ENCODE results near the gene NINL. TPM values are rescaled to one million over a fixed set of nuclear protein-coding genes. Genes with fewer than 3 reads are reported as not detected.

The NINL gene
- total and polyA plus RNA-seq, 2 of the 8 experiments (the other 6 are each of a cell fraction or from before 2014, with no cell fraction given), result 15.3 to 30.0 TPM

DNA sequence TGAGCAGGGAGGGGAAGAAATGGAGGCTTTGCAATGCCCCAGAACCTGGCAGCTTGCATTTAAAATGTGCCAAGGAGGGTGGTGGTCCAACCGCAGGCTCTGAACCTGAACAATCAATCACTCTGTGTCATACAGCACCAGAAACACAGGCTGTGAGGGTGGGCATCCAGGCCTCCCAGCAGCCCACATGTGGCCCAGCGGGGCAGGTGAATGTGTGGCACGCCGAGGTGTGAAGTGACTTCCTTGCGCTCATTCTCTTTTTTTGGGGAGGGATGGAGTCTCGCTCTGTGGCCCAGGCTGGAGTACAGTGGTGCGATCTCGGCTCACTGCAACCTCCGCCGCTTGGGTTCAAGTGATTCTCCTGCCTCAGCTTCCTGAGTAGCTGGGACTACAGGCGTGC, 97.4 kb downstream of the NINL start:
- no peaks in the 10 kb centered on the region for H3K27me3 ChIP-seq (replicated peaks in 1 of 4; ENCODE audit: control insufficient read depth in 3 of 4, extremely low read depth in 1 of 4, insufficient read depth in 3 of 4, low read length in 3 of 4)
- H3K4me2 ChIP-seq (ENCODE audit: insufficient read depth in 1 of 2, low read depth in 2 of 2, low read length in 2 of 2), result no peak overlapping the region
- no peak overlapping the region for H2BK5ac ChIP-seq (ENCODE audit: low read depth, low read length)
- no peak overlapping the region for H4K5ac ChIP-seq (ENCODE audit: insufficient read length, low read depth, low read length)
- H3K9ac ChIP-seq (replicated peaks in 1 of 4; ENCODE audit: extremely low read depth in 1 of 4, low read depth in 3 of 4, low read length in 3 of 4), result no peak overlapping the region
- WGBS, 2 experiments (ENCODE audit: extremely low coverage in 1 of 2, insufficient coverage in 1 of 2, insufficient read length in 1 of 2, insufficient replicate concordance in 2 of 2, low coverage in 1 of 2, low lambda C conversion rate in 2 of 2, missing lambda C conversion rate in 1 of 2), result 91% methylated on average over 11 of the region's 11 CpGs; no CpG with 5 or more reads in 1 of the 2 experiments
- no peak for DNase-seq (ENCODE audit: low read depth in 1 of 2, low spot score in 2 of 2)
- no peak overlapping the region for H3K14ac ChIP-seq (ENCODE audit: insufficient read length)
- no peaks in the 10 kb centered on the region for H3K79me2 ChIP-seq (ENCODE audit: control insufficient read depth in 1 of 2, insufficient read depth in 2 of 2, low read length in 2 of 2)
- H3K79me1 ChIP-seq (ENCODE audit: low read depth, low read length), result no peaks in the 10 kb centered on the region
- H3K9me3 ChIP-seq (ENCODE audit: insufficient read depth in 2 of 2, low read depth in 1 of 2, low read length in 1 of 2), result no peaks in the 10 kb centered on the region
- no peak overlapping the region for H4K8ac ChIP-seq (ENCODE audit: extremely low read depth, insufficient read depth, low read length)
- H2BK15ac ChIP-seq (ENCODE audit: low read length), result no peak overlapping the region
- H2AK5ac ChIP-seq (ENCODE audit: low read depth, low read length), result no peak overlapping the region
- no peak overlapping the region for H3K23ac ChIP-seq (ENCODE audit: insufficient read length)
- H2BK12ac ChIP-seq (ENCODE audit: low read depth, low read length), result no peak overlapping the region
- H3K56ac ChIP-seq (replicated peaks; ENCODE audit: insufficient read length, low read depth, low read length), result no peak overlapping the region
- no peak for FAIRE-seq
- no peak overlapping the region for H2BK20ac ChIP-seq (ENCODE audit: low read length)
- CTCF ChIA-PET (ENCODE audit: partially characterized antibody), result interaction anchor here (1.1 to 1.3 kb wide), 4 partner anchors 9 to 53 kb away, joined by 3 read pairs; no protein-coding TSS in a partner anchor
- peaks cover 0 to 2% of the 10 kb centered on the region in 2 experiments for H4K20me1 ChIP-seq (replicated peaks in 1 of 2; ENCODE audit: control insufficient read depth in 1 of 2, insufficient read depth in 2 of 2, low read length in 2 of 2)
- peaks cover 0 to 10% (median 3%) of the 10 kb centered on the region in 4 experiments; a peak in 3 of 8 replicates for H3K36me3 ChIP-seq (ENCODE audit: control insufficient read depth in 2 of 4, insufficient read depth in 4 of 4, low read length in 3 of 4)
- H3K4me3 ChIP-seq (ENCODE audit: extremely low read depth in 1 of 4, insufficient read depth in 2 of 4, low read depth in 3 of 4, low read length in 4 of 4), result no peak overlapping the region
- no peak overlapping the region for H3K27ac ChIP-seq (ENCODE audit: low read depth, low read length)
- no peak overlapping the region for H2AFZ ChIP-seq (ENCODE audit: low read length)
- no peak overlapping the region for H3K18ac ChIP-seq (ENCODE audit: extremely low read depth, low read length)
- peaks cover 0 to 19% (median 11%) of the 10 kb centered on the region in 4 experiments; a peak in 6 of 7 replicates for H3K4me1 ChIP-seq (replicated peaks in 1 of 4; ENCODE audit: control insufficient read depth in 3 of 4, insufficient read depth in 4 of 4, low read length in 3 of 4)
- H4K91ac ChIP-seq (replicated peaks; ENCODE audit: insufficient read length, low read length), result no peak overlapping the region
- H2BK120ac ChIP-seq (replicated peaks; ENCODE audit: low read depth, low read length), result no peak overlapping the region
- POLR2A ChIA-PET (ENCODE audit: partially characterized antibody), result no interaction called here
- H3K23me2 ChIP-seq (ENCODE audit: low read depth, low read length), result no peaks in the 10 kb centered on the region
- no peak overlapping the region for H3K4ac ChIP-seq (replicated peaks; ENCODE audit: insufficient read length, low read depth, low read length)
- TF ChIP-seq PHF8 (conservative IDR thresholded peaks at IDR 0.05; ENCODE audit: low read depth, low read length) (no peak), KDM5A (IDR thresholded peaks at IDR 0.05; ENCODE audit: low read length) (no peak), POLR2AphosphoS5 (IDR thresholded peaks at IDR 0.05; ENCODE audit: low read depth, low read length) (no peak), CREB1 (IDR thresholded peaks at IDR 0.05) (no peak), SAP30 (IDR thresholded peaks at IDR 0.05; ENCODE audit: insufficient read depth, insufficient replicate concordance, low read length) (no peak), RNF2 (IDR thresholded peaks at IDR 0.05; ENCODE audit: borderline replicate concordance, low read depth, low read length, missing control alignments, poor library complexity, severe bottlenecking) (no peak), SIN3A (conservative IDR thresholded peaks at IDR 0.05 in 1 of 2, IDR thresholded peaks at IDR 0.05 in 1 of 2; ENCODE audit: low read depth in 1 of 2, low read length in 2 of 2) (no peak)
- TF ChIP-seq, protein P1, sequence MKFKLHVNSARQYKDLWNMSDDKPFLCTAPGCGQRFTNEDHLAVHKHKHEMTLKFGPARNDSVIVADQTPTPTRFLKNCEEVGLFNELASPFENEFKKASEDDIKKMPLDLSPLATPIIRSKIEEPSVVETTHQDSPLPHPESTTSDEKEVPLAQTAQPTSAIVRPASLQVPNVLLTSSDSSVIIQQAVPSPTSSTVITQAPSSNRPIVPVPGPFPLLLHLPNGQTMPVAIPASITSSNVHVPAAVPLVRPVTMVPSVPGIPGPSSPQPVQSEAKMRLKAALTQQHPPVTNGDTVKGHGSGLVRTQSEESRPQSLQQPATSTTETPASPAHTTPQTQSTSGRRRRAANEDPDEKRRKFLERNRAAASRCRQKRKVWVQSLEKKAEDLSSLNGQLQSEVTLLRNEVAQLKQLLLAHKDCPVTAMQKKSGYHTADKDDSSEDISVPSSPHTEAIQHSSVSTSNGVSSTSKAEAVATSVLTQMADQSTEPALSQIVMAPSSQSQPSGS (IDR thresholded peaks at IDR 0.05; ENCODE audit: low read length), result no peak
- TF ChIP-seq, protein P2, sequence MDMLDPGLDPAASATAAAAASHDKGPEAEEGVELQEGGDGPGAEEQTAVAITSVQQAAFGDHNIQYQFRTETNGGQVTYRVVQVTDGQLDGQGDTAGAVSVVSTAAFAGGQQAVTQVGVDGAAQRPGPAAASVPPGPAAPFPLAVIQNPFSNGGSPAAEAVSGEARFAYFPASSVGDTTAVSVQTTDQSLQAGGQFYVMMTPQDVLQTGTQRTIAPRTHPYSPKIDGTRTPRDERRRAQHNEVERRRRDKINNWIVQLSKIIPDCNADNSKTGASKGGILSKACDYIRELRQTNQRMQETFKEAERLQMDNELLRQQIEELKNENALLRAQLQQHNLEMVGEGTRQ (IDR thresholded peaks at IDR 0.05; ENCODE audit: low read length), result no peak
